Medulla oblongata (tissue), 1 donor: ENCODE data around the gene KRTAP4-6.
"Not testable (repeated sequence)": the region's sequence is repeated elsewhere in the genome, so short reads cannot be mapped to it uniquely, and the experiment has no call there.

Experiments used
- DNase-seq: peaks from one replicate; pipeline ENCODE4 v3.0.0-alpha.2; 2015; ENCODE audit errors: extremely low spot score

The KRTAP4-6 gene

GRCh38 chr17:41107941-41108450, 32.3 kb downstream of the KRTAP4-6 start:
- DNase-seq = no peak

- DNase-seq = not testable (repeated sequence)
Observed at GRCh38 chr17:41105347-41105746, 35.0 kb downstream of the KRTAP4-6 start, which contains the start of gene KRTAP4-9. KRTAP4-9 (plus strand) TSS chr17:41105389; CDS start chr17:41105389, 0 bp downstream.

- not testable (repeated sequence) for DNase-seq
Observed at GRCh38 chr17:41104386-41105038, 35.8 kb downstream of the KRTAP4-6 start.

- no peak for DNase-seq
Observed at GRCh38 chr17:41103896-41104295, 36.4 kb downstream of the KRTAP4-6 start.

- DNase-seq = no peak
Observed at GRCh38 chr17:41101586-41102259, 38.6 kb downstream of the KRTAP4-6 start, which contains the start of gene KRTAP4-16. KRTAP4-16 (minus strand) TSS chr17:41102209; CDS start chr17:41102209, 0 bp downstream.

GRCh38 chr17:41099682-41100480, 40.5 kb downstream of the KRTAP4-6 start:
- not testable (repeated sequence) for DNase-seq

GRCh38 chr17:41098481-41098880, 41.9 kb downstream of the KRTAP4-6 start:
- no peak for DNase-seq

- DNase-seq = no peak
Observed at GRCh38 chr17:41098042-41098441, 42.3 kb downstream of the KRTAP4-6 start, which contains the start of gene KRTAP4-8. KRTAP4-8 (minus strand) TSS chr17:41098142; CDS start chr17:41098084, 58 bp downstream.

- no peak for DNase-seq
Observed at GRCh38 chr17:41096055-41096454, 44.3 kb downstream of the KRTAP4-6 start.
